H9 (cell line): Measurements from ENCODE around the gene ARAP1. TPM values are rescaled to one million over a fixed set of nuclear protein-coding genes. Genes with fewer than 3 reads are reported as not detected.

ENCODE experiments used
- DNase-seq: peaks from one replicate; pipeline ENCODE4 v3.0.0-alpha.2; 2017
- H2AFZ ChIP-seq: one replicate; pipeline ENCODE4 v1.6.1; 2013; ENCODE audit warnings: mild to moderate bottlenecking, low read length, control low read depth, moderate library complexity
- H2AK5ac ChIP-seq: 2 replicates; pipeline ENCODE4 v1.6.1; 2013; ENCODE audit warnings: low read length, control low read depth, mixed read lengths; ENCODE audit not compliant: insufficient read length
- H2BK120ac ChIP-seq: one replicate; pipeline ENCODE4 v1.6.1; 2013; ENCODE audit warnings: low read depth, mild to moderate bottlenecking, low read length, control low read depth, inconsistent platforms; ENCODE audit not compliant: poor library complexity, severe bottlenecking
- H2BK12ac ChIP-seq: 2 replicates; pipeline ENCODE4 v1.6.1; 2013; ENCODE audit warnings: low read length, control low read depth, mixed read lengths, low read depth; ENCODE audit not compliant: insufficient read length
- H2BK15ac ChIP-seq: 2 replicates; pipeline ENCODE4 v1.6.1; 2013; ENCODE audit warnings: low read depth, low read length, control low read depth
- H2BK20ac ChIP-seq: one replicate; pipeline ENCODE4 v1.6.1; 2013; ENCODE audit warnings: low read depth, mild to moderate bottlenecking, low read length, control low read depth, inconsistent platforms; ENCODE audit not compliant: poor library complexity, severe bottlenecking
- H2BK5ac ChIP-seq: 2 replicates; pipeline ENCODE4 v1.6.1; 2013; ENCODE audit warnings: low read length, control low read depth, mixed read lengths; ENCODE audit not compliant: insufficient read length
- H3K14ac ChIP-seq: 2 replicates; pipeline ENCODE4 v1.6.1; 2013; ENCODE audit warnings: low read length, control low read depth; ENCODE audit not compliant: insufficient read depth
- H3K18ac ChIP-seq: 2 replicates; pipeline ENCODE4 v1.6.1; 2013; ENCODE audit warnings: low read depth, mild to moderate bottlenecking, mixed read lengths, low read length, control low read depth; ENCODE audit not compliant: insufficient read length
- H3K23ac ChIP-seq: 2 replicates; pipeline ENCODE4 v1.6.1; 2013; ENCODE audit warnings: low read length, control low read depth, mixed read lengths, low read depth; ENCODE audit not compliant: insufficient read length
- H3K23me2 ChIP-seq: 2 replicates; pipeline ENCODE4 v1.6.1; 2013; ENCODE audit warnings: low read depth, mild to moderate bottlenecking, mixed read lengths, low read length, control low read depth; ENCODE audit not compliant: insufficient read length, poor library complexity, severe bottlenecking
- H3K27ac ChIP-seq: 2 replicates; pipeline ENCODE4 v1.5.1; 2013; ENCODE audit warnings: low read length, control low read depth, mixed read lengths, low read depth; ENCODE audit not compliant: insufficient read length
- H3K27me3 ChIP-seq: 2 replicates; pipeline ENCODE4 v1.6.1; 2013; ENCODE audit warnings: low read length, control low read depth, inconsistent platforms; ENCODE audit not compliant: insufficient read depth
- H3K4ac ChIP-seq: 2 replicates; pipeline ENCODE4 v1.6.1; 2013; ENCODE audit warnings: low read depth, mild to moderate bottlenecking, control low read depth, inconsistent platforms, low read length, moderate library complexity
- H3K4me1 ChIP-seq: 2 replicates; pipeline ENCODE4 v1.6.1; 2013; ENCODE audit warnings: low read length, control low read depth, inconsistent platforms; ENCODE audit not compliant: insufficient read depth
- H3K4me2 ChIP-seq: 2 replicates; pipeline ENCODE4 v1.6.1; 2013; ENCODE audit warnings: low read length, control low read depth, mixed read lengths; ENCODE audit not compliant: insufficient read length, insufficient read depth
- H3K56ac ChIP-seq: 2 replicates; pipeline ENCODE4 v1.6.1; 2013; ENCODE audit warnings: low read depth, mild to moderate bottlenecking, mixed read lengths, low read length, control low read depth; ENCODE audit not compliant: insufficient read length
- H3K79me1 ChIP-seq: 2 replicates; pipeline ENCODE4 v1.6.1; 2013; ENCODE audit warnings: low read depth, mild to moderate bottlenecking, moderate library complexity, low read length, control low read depth, inconsistent platforms; ENCODE audit not compliant: insufficient read depth, poor library complexity, severe bottlenecking
- H3K79me2 ChIP-seq: 2 replicates; pipeline ENCODE4 v1.6.1; 2013; ENCODE audit warnings: low read length, control low read depth, inconsistent platforms; ENCODE audit not compliant: insufficient read depth
- H3K9ac ChIP-seq: 2 replicates; pipeline ENCODE4 v1.6.1; 2013; ENCODE audit warnings: low read length, control low read depth, mixed read lengths; ENCODE audit not compliant: insufficient read length; ENCODE audit errors: extremely low read depth
- H3K9me3 ChIP-seq: one replicate; pipeline ENCODE4 v1.6.1; 2013; ENCODE audit warnings: low read depth, low read length, inconsistent platforms; ENCODE audit not compliant: control insufficient read depth
- H3T11ph ChIP-seq: one replicate; pipeline ENCODE4 v1.6.1; 2013; ENCODE audit warnings: mild to moderate bottlenecking, low read length, control low read depth, inconsistent platforms
- H4K20me1 ChIP-seq: one replicate; pipeline ENCODE4 v1.6.1; 2013; ENCODE audit not compliant: control insufficient read depth, insufficient read length, insufficient read depth
- H4K5ac ChIP-seq: 2 replicates; pipeline ENCODE4 v1.6.1; 2013; ENCODE audit warnings: low read depth, mild to moderate bottlenecking, mixed read lengths, low read length, control low read depth; ENCODE audit not compliant: insufficient read length
- H4K8ac ChIP-seq: replicated peaks from 2 replicates; pipeline ENCODE4 v1.6.1; 2013; ENCODE audit warnings: low read length, control low read depth, mixed read lengths, low read depth; ENCODE audit not compliant: insufficient read length
- H4K91ac ChIP-seq: 2 replicates; pipeline ENCODE4 v1.6.1; 2013; ENCODE audit warnings: low read depth, mild to moderate bottlenecking, moderate library complexity, mixed read lengths, low read length, control low read depth; ENCODE audit not compliant: insufficient read length
- H3K27ac Mint-ChIP-seq, 3 experiments: 2 replicates in 2 of 3; 3 replicates in 1 of 3; pipeline ENCODE4 v1.8.0; 2020 to 2021; ENCODE audit warnings: mixed read lengths in 3 of 3, mild to moderate bottlenecking in 1 of 3, moderate library complexity in 1 of 3
- H3K27me3 Mint-ChIP-seq: 2 replicates; pipeline ENCODE4 v1.8.0; 2021; ENCODE audit warnings: low read depth, mild to moderate bottlenecking, moderate library complexity, mixed read lengths
- H3K36me3 Mint-ChIP-seq, 3 experiments: 2 replicates in 2 of 3; 3 replicates in 1 of 3; pipeline ENCODE4 v1.8.0; 2020 to 2021; ENCODE audit warnings: low read depth in 3 of 3, mixed read lengths in 3 of 3; ENCODE audit not compliant: insufficient read depth in 1 of 3
- H3K4me1 Mint-ChIP-seq, 2 experiments: 2 replicates each; pipeline ENCODE4 v1.8.0; 2020; ENCODE audit warnings: mixed read lengths in 2 of 2
- H3K4me3 Mint-ChIP-seq, 2 experiments: 2 replicates in 1 of 2; 3 replicates in 1 of 2; pipeline ENCODE4 v1.8.0; 2020 to 2021; ENCODE audit warnings: mild to moderate bottlenecking in 2 of 2, mixed read lengths in 2 of 2, moderate library complexity in 1 of 2
- H3K9me3 Mint-ChIP-seq, 2 experiments: 2 replicates in 1 of 2; 3 replicates in 1 of 2; pipeline ENCODE4 v1.8.0; 2020; ENCODE audit warnings: mild to moderate bottlenecking in 2 of 2, mixed read lengths in 2 of 2, moderate library complexity in 1 of 2
- whole genome bisulfite sequencing: extraction: QIAGEN DNeasy Blood & Tissue Kit; methylation state at CpG from one replicate; pipeline ENCODE4 v1.1.7; 2013; ENCODE audit warnings: missing lambda C conversion rate, low lambda C conversion rate, mixed read lengths; ENCODE audit not compliant: insufficient read length; ENCODE audit errors: extremely low coverage; 5-methylcytosine and 5-hydroxymethylcytosine counted together
- total RNA-seq: library from RNA; stranded (reverse); gene quantifications from 2 replicates; pipeline ENCODE4 v1.2.1, GENCODE V29; 2021
- TF ChIP-seq, protein P1 (sequence below): fragments of 200-600 bp; sonication (generic); conservative IDR thresholded peaks from 3 replicates; pipeline ENCODE4 v1.8.0; 2021; ENCODE audit warnings: antibody characterized with exemption, mild to moderate bottlenecking

The ARAP1 gene
- total RNA-seq, 1 experiment from 2014 or later = 59.4 TPM

DNA sequence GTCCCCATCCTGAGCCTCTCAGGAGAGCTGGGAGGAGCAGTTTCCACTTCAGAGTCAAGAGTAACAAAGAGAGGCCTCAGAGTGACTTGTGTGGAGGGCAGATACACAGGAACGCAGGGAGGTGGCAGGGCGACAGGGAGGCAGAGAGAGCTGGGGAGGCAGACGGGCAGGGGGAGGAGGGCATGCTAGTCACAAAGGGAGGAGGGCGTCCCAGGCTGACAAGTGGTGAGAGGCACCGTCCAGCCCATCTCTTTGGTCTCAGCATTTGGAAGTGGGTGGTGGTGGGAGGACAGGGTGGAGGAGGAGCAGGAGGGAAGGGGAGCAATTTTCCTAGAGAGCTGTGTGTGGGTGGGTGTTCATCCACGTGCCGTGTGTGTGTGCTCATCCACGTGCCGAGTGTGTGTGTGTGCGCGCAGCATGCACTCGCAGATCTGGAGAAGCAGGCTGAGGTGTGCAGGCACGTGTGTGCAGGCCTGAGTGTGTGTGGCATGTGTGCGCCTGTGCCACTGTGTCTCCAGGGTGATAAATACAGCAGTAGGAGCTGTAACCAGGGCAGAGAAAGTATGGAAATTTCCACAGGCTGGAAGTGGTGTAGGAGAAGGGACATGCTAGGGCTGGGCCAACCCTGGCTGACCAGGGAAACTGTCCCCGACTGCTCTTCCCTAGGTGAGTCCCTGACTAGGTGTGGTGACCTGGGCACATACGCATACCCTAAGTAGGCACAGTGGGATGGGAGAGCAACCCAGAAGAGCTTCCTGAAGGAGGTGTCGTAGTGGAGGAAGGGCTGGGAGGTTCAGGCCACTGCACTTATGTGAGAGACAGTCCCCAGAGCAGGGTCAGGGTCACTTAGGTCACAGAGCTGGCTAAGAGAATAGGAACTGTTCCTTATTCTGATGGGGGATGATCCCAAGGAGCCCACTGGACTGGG lies 70.7 kb downstream of the ARAP1 start:
- Mint-ChIP-seq H3K27ac (peak overlapping the region in 1 of 3 experiments; percentile 2; a peak in 1 of 7 replicates), H3K27me3 (peaks cover 50% of the 10 kb centered on the region), H3K9me3 (no peaks in the 10 kb centered on the region; a peak in 2 of 5 replicates), H3K4me1 (peaks cover 31 to 40% of the 10 kb centered on the region in 2 experiments), H3K4me3 (no peak overlapping the region), H3K36me3 (peaks cover 0 to 8% (median 5%) of the 10 kb centered on the region in 3 experiments; a peak in 4 of 7 replicates)
- H4K91ac ChIP-seq = no peak overlapping the region
- H3K79me1 ChIP-seq = no peaks in the 10 kb centered on the region
- H3K4ac ChIP-seq = no peak overlapping the region
- no peaks in the 10 kb centered on the region; the same call in 1 of the 2 replicates for H3K27me3 ChIP-seq
- H4K5ac ChIP-seq = no peak overlapping the region
- H2BK15ac ChIP-seq = no peak overlapping the region
- H3K9ac ChIP-seq = no peak overlapping the region
- H4K8ac ChIP-seq = no peak overlapping the region
- peaks cover 3% of the 10 kb centered on the region for H3K23me2 ChIP-seq
- H3K4me2 ChIP-seq = no peak overlapping the region
- no peak overlapping the region for H2AK5ac ChIP-seq
- WGBS = no CpG with 5 or more reads among the region's 17 CpGs
- no peak overlapping the region for H3K14ac ChIP-seq
- H3K79me2 ChIP-seq = no peaks in the 10 kb centered on the region
- H3K27ac ChIP-seq = no peak overlapping the region
- no peak for DNase-seq
- H2BK5ac ChIP-seq = no peak overlapping the region
- H3K56ac ChIP-seq = no peak overlapping the region
- H3K23ac ChIP-seq = no peak overlapping the region
- no peak overlapping the region for H3K18ac ChIP-seq
- H3T11ph ChIP-seq = no peak overlapping the region
- H3K9me3 ChIP-seq = no peaks in the 10 kb centered on the region
- H2BK20ac ChIP-seq = no peak overlapping the region
- TF ChIP-seq, protein P1, sequence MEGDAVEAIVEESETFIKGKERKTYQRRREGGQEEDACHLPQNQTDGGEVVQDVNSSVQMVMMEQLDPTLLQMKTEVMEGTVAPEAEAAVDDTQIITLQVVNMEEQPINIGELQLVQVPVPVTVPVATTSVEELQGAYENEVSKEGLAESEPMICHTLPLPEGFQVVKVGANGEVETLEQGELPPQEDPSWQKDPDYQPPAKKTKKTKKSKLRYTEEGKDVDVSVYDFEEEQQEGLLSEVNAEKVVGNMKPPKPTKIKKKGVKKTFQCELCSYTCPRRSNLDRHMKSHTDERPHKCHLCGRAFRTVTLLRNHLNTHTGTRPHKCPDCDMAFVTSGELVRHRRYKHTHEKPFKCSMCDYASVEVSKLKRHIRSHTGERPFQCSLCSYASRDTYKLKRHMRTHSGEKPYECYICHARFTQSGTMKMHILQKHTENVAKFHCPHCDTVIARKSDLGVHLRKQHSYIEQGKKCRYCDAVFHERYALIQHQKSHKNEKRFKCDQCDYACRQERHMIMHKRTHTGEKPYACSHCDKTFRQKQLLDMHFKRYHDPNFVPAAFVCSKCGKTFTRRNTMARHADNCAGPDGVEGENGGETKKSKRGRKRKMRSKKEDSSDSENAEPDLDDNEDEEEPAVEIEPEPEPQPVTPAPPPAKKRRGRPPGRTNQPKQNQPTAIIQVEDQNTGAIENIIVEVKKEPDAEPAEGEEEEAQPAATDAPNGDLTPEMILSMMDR = no peak
- H4K20me1 ChIP-seq = no peaks in the 10 kb centered on the region
- H2BK12ac ChIP-seq = no peak overlapping the region
- no peak overlapping the region for H2AFZ ChIP-seq
- no peaks in the 10 kb centered on the region; the same call in 1 of the 2 replicates for H3K4me1 ChIP-seq
- no peak overlapping the region for H2BK120ac ChIP-seq
